K562 (cell line): ENCODE data around the gene FAM149B1. TPM values are rescaled to one million over a fixed set of nuclear protein-coding genes. Genes with fewer than 3 reads are reported as not detected.
A peak's percentile ranks its signal among the peaks of the same experiment; 100 is the strongest.

Source experiments
- CBX2 ChIP-seq: fragments of 200-600 bp; sonication (generic); IDR thresholded peaks from one replicate; pipeline ENCODE4 v1.6.1; 2012; ENCODE audit warnings: mild to moderate bottlenecking, low read length, inconsistent platforms; ENCODE audit not compliant: insufficient read depth, poor library complexity, severe bottlenecking
- CBX8 ChIP-seq: fragments of 200-600 bp; sonication (generic); IDR thresholded peaks from 2 replicates; pipeline ENCODE4 v1.6.1; 2012; ENCODE audit warnings: borderline replicate concordance, mixed run types, low read depth, mild to moderate bottlenecking, moderate library complexity, mixed read lengths, low read length, control low read depth, inconsistent platforms; ENCODE audit not compliant: poor library complexity, severe bottlenecking; ENCODE audit errors: extremely low read depth
- CCAR2 ChIP-seq: fragments of 200-400 bp; formaldehyde crosslinking; IDR thresholded peaks from 2 replicates; pipeline ENCODE4 v1.6.1; 2017; ENCODE audit warnings: mild to moderate bottlenecking, low read depth, low read length
- CTCF ChIP-seq, 3 experiments: IDR thresholded peaks in 2 of 3; conservative IDR thresholded peaks in 1 of 3; 2 replicates each; pipeline ENCODE4 v1.5.1; 2011 to 2012; ENCODE audit warnings: low read length in 3 of 3, mild to moderate bottlenecking in 3 of 3, control low read depth in 2 of 3, improper control_type of control experiment in 1 of 3, inconsistent platforms in 1 of 3, low read depth in 1 of 3, mixed read lengths in 1 of 3, moderate library complexity in 1 of 3; ENCODE audit not compliant: insufficient read depth in 2 of 3
- E2F5 ChIP-seq: sonication (generic); formaldehyde crosslinking; IDR thresholded peaks from 2 replicates; pipeline ENCODE4 v1.8.0; 2022; ENCODE audit warnings: mild to moderate bottlenecking, missing genetic modification reagents
- FOXO4 ChIP-seq: fragments of 450-650 bp; formaldehyde crosslinking; IDR thresholded peaks from 2 replicates; pipeline ENCODE4 v1.4.0; 2020; ENCODE audit warnings: mild to moderate bottlenecking, moderate library complexity
- HLTF ChIP-seq: fragments of 450-650 bp; IDR thresholded peaks from 2 replicates; pipeline ENCODE4 v1.6.1; 2016
- MITF ChIP-seq: IDR thresholded peaks from 2 replicates; pipeline ENCODE4 v1.6.1; 2014; ENCODE audit warnings: antibody characterized with exemption
- NRF1 ChIP-seq, 2 experiments: fragments of 450-650 bp; IDR thresholded peaks in 1 of 2; conservative IDR thresholded peaks in 1 of 2; 2 replicates each; pipeline ENCODE4 v1.6.1; 2014; ENCODE audit warnings: mild to moderate bottlenecking in 2 of 2
- PBX2 ChIP-seq, 2 experiments: IDR thresholded peaks in 1 of 2; conservative IDR thresholded peaks in 1 of 2; 2 replicates each; pipeline ENCODE4 v1.6.1; 2016; ENCODE audit warnings: low read depth in 2 of 2, mild to moderate bottlenecking in 1 of 2, missing compliant biosample characterization in 1 of 2, missing genetic modification characterization in 1 of 2, moderate library complexity in 1 of 2
- RHOXF2B ChIP-seq: fragments of 250-450 bp; sonication (Bioruptor Pico); conservative IDR thresholded peaks from 2 replicates; pipeline ENCODE4 v1.5.1; 2021
- TCF3 ChIP-seq: sonication (generic); formaldehyde crosslinking; IDR thresholded peaks from 2 replicates; pipeline ENCODE4 v1.4.0; 2020; ENCODE audit warnings: mild to moderate bottlenecking, missing genetic modification reagents
- XRCC5 ChIP-seq: fragments of 200-400 bp; formaldehyde crosslinking; IDR thresholded peaks from 2 replicates; pipeline ENCODE4 v1.6.1; 2017; ENCODE audit warnings: low read depth, mild to moderate bottlenecking, low read length
- ZFP1 ChIP-seq: fragments of 450-650 bp; formaldehyde crosslinking; IDR thresholded peaks from 2 replicates; pipeline ENCODE4 v1.4.0; 2020; ENCODE audit warnings: mild to moderate bottlenecking, mixed read lengths
- ZNF12 ChIP-seq: sonication (generic); formaldehyde crosslinking; IDR thresholded peaks from 2 replicates; pipeline ENCODE4 v1.4.0; 2020; ENCODE audit warnings: mild to moderate bottlenecking, missing genetic modification reagents
- ZNF217 ChIP-seq: sonication (generic); formaldehyde crosslinking; IDR thresholded peaks from 2 replicates; pipeline ENCODE4 v1.8.0; 2022; ENCODE audit warnings: mild to moderate bottlenecking, missing genetic modification reagents
- ZNF232 ChIP-seq: sonication (generic); formaldehyde crosslinking; IDR thresholded peaks from 2 replicates; pipeline ENCODE4 v1.8.0; 2022; ENCODE audit warnings: mild to moderate bottlenecking, missing genetic modification reagents
- polyA plus RNA-seq, 8 experiments: library from polyadenylated mRNA; depleted of rRNA in 4 of 8; stranded (reverse) in 5 of 8; unstranded in 3 of 8; fragments of >200 nt; fragmentation: Nextera tagmentation in 2 of 8; fragmentation: Illumina TruSeq in 1 of 8; extraction: Ambion mirVana in 2 of 8; extraction: Trizol in 1 of 8; gene quantifications; 2 replicates each; pipeline versions ENCODE4 v1.2.1 to v1.2.3, GENCODE V29; 2011 to 2014; ENCODE audit warnings: inconsistent platforms in 1 of 8, missing spikeins in 1 of 8
- total RNA-seq, 7 experiments: library from RNA; depleted of rRNA in 6 of 7; stranded (reverse); fragments of >200 nt in 6 of 7; fragmentation: Illumina TruSeq in 2 of 7; extraction: Trizol in 2 of 7; gene quantifications; 2 replicates each; pipeline versions ENCODE4 v1.2.1 to v1.2.3, GENCODE V29; 2011 to 2021; ENCODE audit warnings: low replicate concordance in 1 of 7

FAM149B1 gene
- total and polyA plus RNA-seq, 9 of the 15 experiments (the other 6 are each of a cell fraction or from before 2014, with no cell fraction given): 4.2 to 18.5 (median 9.3) TPM

- TF ChIP-seq ZNF217 (CRISPR knock-in tag) (no peak), ZFP1 (CRISPR knock-in tag) (peak; percentile 55; the same call in 1 of the 2 replicates), XRCC5 (0 out of 2 replicates have a peak, but pooled peaks have one; percentile 5), CBX8 (no peak), RHOXF2B (CRISPR knock-in tag) (no peak), FOXO4 (0 out of 2 replicates have a peak, but pooled peaks have one; percentile 83), ZNF12 (CRISPR knock-in tag) (peak; percentile 70; the same call in 1 of the 2 replicates), MITF (peak; percentile 42; the same call in 1 of the 2 replicates), PBX2 (CRISPR knock-in tag; IDR thresholded peaks at IDR 0.05; ENCODE audit: low read depth) (no peak), PBX2 (tag; conservative IDR thresholded peaks at IDR 0.05; ENCODE audit: low read depth) (peak; percentile 57; the same call in 1 of the 2 replicates), NRF1 (conservative IDR thresholded peaks at IDR 0.05 in 1 of 2, IDR thresholded peaks at IDR 0.05 in 1 of 2) (peak; percentile 49 to 63), CBX2 (no peak), ZNF232 (CRISPR knock-in tag) (peak; percentile 81; the same call in 1 of the 2 replicates), TCF3 (CRISPR knock-in tag) (peak; percentile 48), CTCF (IDR thresholded peaks at IDR 0.05 in 2 of 3, conservative IDR thresholded peaks at IDR 0.05 in 1 of 3; ENCODE audit: insufficient read depth in 2 of 3, low read depth in 1 of 3, low read length in 3 of 3) (peak in 2 of 3 experiments; percentile 1 to 20; a peak in 2 of 6 replicates), HLTF (no peak), CCAR2 (no peak), E2F5 (CRISPR knock-in tag) (peak; percentile 79; the same call in 1 of the 2 replicates)
Observed at GRCh38 chr10:73252445-73253224, 84.7 kb downstream of the FAM149B1 start, which contains the start of gene MRPS16 (continued).
